Endothelial cell of umbilical vein (primary cell): ENCODE data around the gene MAP7D2. TPM values are rescaled to one million over a fixed set of nuclear protein-coding genes. Genes with fewer than 3 reads are reported as not detected.
A peak's percentile ranks its signal among the peaks of the same experiment; 100 is the strongest.

Source experiments
- BruUV-seq: library from RNA; stranded (reverse); fragments of 400-500 nt; replicated peaks from 2 replicates; lab custom pipeline; 2021; lab: Mats Ljungman, UMichigan
- CTCF ChIA-PET: fragments of 300-600, 350-600 bp; sonication (Branson Sonifier 250); formaldehyde crosslinking; loops from one replicate; lab custom pipeline; 2021; ENCODE audit warnings: antibody characterized with exemption, inconsistent platforms; lab: Charles Lee
- POLR2A ChIA-PET: fragments of 300-600, 350-600 bp; sonication (Branson Sonifier 250); formaldehyde crosslinking; loops from one replicate; lab custom pipeline; 2021; ENCODE audit warnings: antibody characterized with exemption, inconsistent platforms; lab: Charles Lee
- DNase-seq: peaks from one replicate; pipeline ENCODE4 v3.0.0-alpha.2; 2011; ENCODE audit warnings: low read depth, low spot score
- FAIRE-seq: peaks from 2 replicates; lab custom pipeline; 2011; peaks lifted over from hg19 to GRCh38; lab: Jason Lieb, UNC
- H2AFZ ChIP-seq: 2 replicates; pipeline ENCODE4 v1.6.0; 2012; ENCODE audit warnings: low read depth, low read length, control low read depth, inconsistent platforms
- H3K27ac ChIP-seq: 2 replicates; pipeline ENCODE4 v1.5.1; 2011; ENCODE audit warnings: low read depth, mild to moderate bottlenecking, control low read depth, low read length, moderate library complexity; ENCODE audit not compliant: insufficient read depth
- H3K27me3 ChIP-seq, 2 experiments: 2 replicates each; pipeline versions ENCODE4 v1.6.0 to v1.6.1; 2011; ENCODE audit warnings: low read length in 2 of 2, mixed read lengths in 1 of 2; ENCODE audit not compliant: control insufficient read depth in 2 of 2, insufficient read depth in 2 of 2
- H3K36me3 ChIP-seq, 2 experiments: 2 replicates in 1 of 2; 3 replicates in 1 of 2; pipeline ENCODE4 v1.5.1; 2011; ENCODE audit warnings: low read length in 2 of 2, mild to moderate bottlenecking in 1 of 2, moderate library complexity in 1 of 2; ENCODE audit not compliant: control insufficient read depth in 2 of 2, insufficient read depth in 2 of 2; ENCODE audit errors: extremely low read depth in 1 of 2
- H3K4me1 ChIP-seq: 3 replicates; pipeline ENCODE4 v1.5.1; 2011; ENCODE audit warnings: mild to moderate bottlenecking, low read length; ENCODE audit not compliant: control insufficient read depth, insufficient read depth; ENCODE audit errors: extremely low read depth
- H3K4me2 ChIP-seq: 2 replicates; pipeline ENCODE4 v1.6.1; 2011; ENCODE audit warnings: low read length, control low read depth, mixed read lengths; ENCODE audit not compliant: insufficient read depth
- H3K4me3 ChIP-seq, 3 experiments: fragments of 200-600 bp in 1 of 3; sonication (generic), shearing (Covaris generic) in 1 of 3; replicated peaks in 1 of 3; 2 replicates each; pipeline ENCODE4 v1.5.1; 2011 to 2016; ENCODE audit warnings: control low read depth in 3 of 3, low read length in 3 of 3, mild to moderate bottlenecking in 2 of 3, inconsistent platforms in 1 of 3, low read depth in 1 of 3, moderate library complexity in 1 of 3; ENCODE audit not compliant: insufficient read depth in 1 of 3
- H3K79me2 ChIP-seq: 2 replicates; pipeline ENCODE4 v1.6.0; 2012; ENCODE audit warnings: low read length, inconsistent platforms; ENCODE audit not compliant: control insufficient read depth, insufficient read depth
- H3K9ac ChIP-seq: replicated peaks from 2 replicates; pipeline ENCODE3; 2011; ENCODE audit warnings: low read length, control low read depth; ENCODE audit not compliant: insufficient read depth; ENCODE audit errors: extremely low read depth
- H3K9me1 ChIP-seq: replicated peaks from 3 replicates; pipeline ENCODE4 v1.6.0; 2011; ENCODE audit warnings: mild to moderate bottlenecking, low read length; ENCODE audit not compliant: control insufficient read depth, insufficient read depth; ENCODE audit errors: extremely low read depth
- H3K9me3 ChIP-seq: replicated peaks from 2 replicates; pipeline ENCODE4 v1.5.1; 2012; ENCODE audit warnings: low read length, inconsistent platforms; ENCODE audit not compliant: control insufficient read depth, insufficient read depth
- H4K20me1 ChIP-seq: replicated peaks from 2 replicates; pipeline ENCODE3; 2011; ENCODE audit warnings: mild to moderate bottlenecking, low read length; ENCODE audit not compliant: control insufficient read depth, insufficient read depth; ENCODE audit errors: extremely low read depth
- EZH2 ChIP-seq: IDR thresholded peaks from 2 replicates; pipeline ENCODE4 v1.6.1; 2012; ENCODE audit warnings: borderline replicate concordance, low read depth, mild to moderate bottlenecking, moderate library complexity, low read length, inconsistent platforms; ENCODE audit not compliant: severe bottlenecking
- FOS ChIP-seq: IDR thresholded peaks from 2 replicates; pipeline ENCODE4 v1.6.1; 2011; ENCODE audit warnings: mild to moderate bottlenecking, low read length, moderate library complexity, borderline replicate concordance; ENCODE audit not compliant: insufficient read depth
- GATA2 ChIP-seq: IDR thresholded peaks from 2 replicates; pipeline ENCODE4 v1.7.0; 2011; ENCODE audit warnings: low read depth, mild to moderate bottlenecking, moderate library complexity, mixed read lengths, low read length; ENCODE audit not compliant: insufficient read length, insufficient read depth
- JUN ChIP-seq: IDR thresholded peaks from 2 replicates; pipeline ENCODE4 v1.6.1; 2011; ENCODE audit warnings: borderline replicate concordance, low read depth; ENCODE audit not compliant: insufficient read length, insufficient read depth
- MYC ChIP-seq: IDR thresholded peaks from one replicate; pipeline ENCODE4 v1.6.1; 2011; ENCODE audit warnings: mild to moderate bottlenecking, low read depth, low read length
- POLR2A ChIP-seq: IDR thresholded peaks from 2 replicates; pipeline ENCODE4 v1.6.1; 2012; ENCODE audit warnings: low read depth, mild to moderate bottlenecking, control low read depth, low read length
- POLR2AphosphoS5 ChIP-seq: IDR thresholded peaks from 2 replicates; pipeline ENCODE4 v1.6.1; 2012; ENCODE audit warnings: low read depth, mild to moderate bottlenecking, control low read depth, low read length, moderate library complexity; ENCODE audit not compliant: insufficient read depth
- dilution Hi-C: fragments of 300-500 bp; cut with MboI; formaldehyde crosslinking; loops from one replicate; pipeline ENCODE4 v1.15.0; 2019; ENCODE audit warnings: low sequenced_read_pairs; ENCODE audit not compliant: extremely low pct_ligation_motif_present
- intact Hi-C: fragments of 100-400 bp; cut with micrococcal nuclease; formaldehyde crosslinking; loops from one replicate; pipeline ENCODE4 v1.10.0; 2022
- polyA plus RNA-seq, 4 experiments: library from polyadenylated mRNA; depleted of rRNA in 3 of 4; stranded (reverse) in 3 of 4; unstranded in 1 of 4; fragments of >200 nt; gene quantifications; 2 replicates each; pipeline versions ENCODE4 v1.2.1 to v1.2.3, GENCODE V29; 2011 to 2012; ENCODE audit warnings: missing spikeins in 1 of 4
- total RNA-seq: library from RNA; stranded (reverse); gene quantifications from 2 replicates; pipeline ENCODE4 v1.2.3, GENCODE V29; 2021
- TF ChIP-seq, protein P1 (sequence below): IDR thresholded peaks from 2 replicates; pipeline ENCODE4 v1.6.1; 2011; ENCODE audit not compliant: insufficient read depth, insufficient read length
- TF ChIP-seq, protein P2 (sequence below), 2 donors: IDR thresholded peaks; 1 replicate in 1 of 2; 2 replicates in 1 of 2; pipeline ENCODE4 v1.5.1; 2011; ENCODE audit warnings: low read length in 2 of 2, mild to moderate bottlenecking in 2 of 2, moderate library complexity in 2 of 2, control low read depth in 1 of 2, inconsistent platforms in 1 of 2, low read depth in 1 of 2; ENCODE audit not compliant: insufficient read depth in 1 of 2; ENCODE audit errors: extremely low read depth in 1 of 2

MAP7D2 gene
- total and polyA plus RNA-seq, 2 donors (not counting 3 experiments of a cell fraction or from before 2014, with no cell fraction given), result 0.08 to 0.15 TPM

DNA sequence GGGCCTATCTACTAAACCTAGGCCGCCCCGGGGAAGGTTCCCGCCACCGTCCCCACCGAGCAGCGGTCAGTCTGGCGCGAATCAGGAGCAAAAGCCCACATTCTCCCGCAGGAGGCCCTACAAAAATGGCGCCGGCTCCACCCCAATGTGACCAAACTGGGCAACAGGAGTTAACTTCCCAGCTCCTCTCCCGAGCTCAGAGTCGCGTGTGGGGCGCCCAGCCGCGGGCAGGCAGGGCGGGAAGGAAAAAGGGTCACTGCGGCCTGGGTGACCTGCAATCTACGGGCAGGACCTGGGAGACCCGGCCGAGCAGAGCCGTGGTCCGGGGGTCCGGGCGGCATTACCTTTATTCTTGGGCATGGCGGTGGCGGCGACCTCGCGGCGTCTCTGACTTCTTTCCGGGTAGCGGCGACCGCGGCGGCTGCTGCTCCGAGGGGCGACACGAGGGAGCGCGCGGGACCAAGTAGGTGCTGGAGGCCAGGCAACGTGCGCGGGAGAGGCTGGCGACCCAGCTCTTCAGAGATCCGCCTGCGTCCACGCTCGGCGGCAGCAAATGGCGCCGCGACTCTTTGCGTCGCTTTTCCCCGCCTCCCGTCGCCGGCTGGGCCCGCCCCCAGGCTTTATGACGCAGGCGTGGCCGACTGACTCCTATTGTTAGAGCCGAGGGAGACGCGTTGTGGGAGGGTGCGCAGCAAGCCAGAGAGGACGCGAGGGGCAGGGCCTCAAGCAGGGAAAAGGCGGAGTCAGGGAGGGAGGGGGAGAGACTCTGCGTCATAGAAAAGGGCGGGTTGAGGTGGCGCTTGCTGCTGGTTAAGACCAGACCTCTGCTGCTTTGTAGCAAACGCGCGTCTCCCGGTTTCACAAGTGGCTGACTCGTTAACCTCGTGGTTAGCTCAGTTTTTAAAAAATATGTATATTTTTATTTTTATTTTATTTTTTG, 24.8 kb upstream of the MAP7D2 start, which contains the start of gene EIF1AX:
Gene EIF1AX (minus strand): TSS at position 558 of the 940 bp plus-strand sequence. CDS start 198 bp downstream, at position 360.
- H3K4me2 ChIP-seq, result peak within 1 kb of the TSS; percentile 92
- peak within 1 kb of the TSS; percentile 47 for H2AFZ ChIP-seq
- ChIA-PET POLR2A (no interaction called here), CTCF (interaction anchor here (1.0 kb wide), 1 partner anchor 237 kb away, joined by 3 read pairs; no protein-coding TSS in a partner anchor)
- TF ChIP-seq, protein P1, sequence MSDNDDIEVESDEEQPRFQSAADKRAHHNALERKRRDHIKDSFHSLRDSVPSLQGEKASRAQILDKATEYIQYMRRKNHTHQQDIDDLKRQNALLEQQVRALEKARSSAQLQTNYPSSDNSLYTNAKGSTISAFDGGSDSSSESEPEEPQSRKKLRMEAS, result no peak
- TF ChIP-seq POLR2AphosphoS5 (peak; percentile 34), POLR2A (peak; percentile 46)
- peak within 1 kb of the TSS; percentile 70 for H3K9ac ChIP-seq
- dilution Hi-C loops (no loop called here), intact Hi-C loops (loop anchor here (1.0 to 5.0 kb wide), 3 partner anchors 77 to 1386 kb away; partner anchors contain the start of gene RPS6KA3)
- H4K20me1 ChIP-seq, result no peaks in the 10 kb centered on the region
- peak within 1 kb of the TSS; percentile 55 to 87 (median 69) for H3K4me3 ChIP-seq
- FAIRE-seq (peak; percentile 100), DNase-seq (peak; percentile 98)
- H3K36me3 ChIP-seq, result peaks cover 0 to 2% of the 10 kb centered on the region in 2 experiments
- H3K9me1 ChIP-seq, result no peaks in the 10 kb centered on the region
- no peaks in the 10 kb centered on the region for H3K27me3 ChIP-seq
- peaks cover 41% of the 10 kb centered on the region for H3K79me2 ChIP-seq
- TSS peak; percentile 44 for BruUV-seq
- peaks cover 22% of the 10 kb centered on the region for H3K4me1 ChIP-seq
- H3K27ac ChIP-seq, result peak within 1 kb of the TSS; percentile 56
- H3K9me3 ChIP-seq, result no peaks in the 10 kb centered on the region

DNA sequence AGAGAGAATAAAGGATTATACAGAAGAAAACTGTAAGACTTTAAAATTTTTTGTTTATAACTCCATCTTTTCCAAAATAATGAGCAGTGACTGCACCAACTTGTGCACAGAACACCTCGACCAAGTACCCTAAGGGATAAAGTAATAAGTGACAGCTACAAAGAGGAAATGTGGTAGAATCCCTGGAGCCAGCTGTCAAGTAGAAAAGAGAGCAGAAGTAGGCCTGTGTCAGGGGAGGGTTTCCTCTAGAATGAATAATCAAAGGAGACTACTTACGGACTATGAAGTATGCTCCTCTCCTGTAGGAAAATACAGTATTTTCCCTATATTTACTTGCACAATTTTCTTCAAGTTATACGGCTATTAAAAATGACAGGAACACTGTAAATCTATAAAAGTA, 23.7 kb upstream of the MAP7D2 start:
- no peaks in the 10 kb centered on the region for H3K27me3 ChIP-seq
- DNase-seq, result no peak
- H2AFZ ChIP-seq, result no peak overlapping the region
- ChIA-PET POLR2A (no interaction called here), CTCF (no interaction called here)
- H4K20me1 ChIP-seq, result no peaks in the 10 kb centered on the region
- no peaks in the 10 kb centered on the region for H3K9me1 ChIP-seq
- intact Hi-C loops (loop anchor here (5.0 kb wide), 2 partner anchors 127 to 1387 kb away; partner anchors contain the start of gene RPS6KA3), dilution Hi-C loops (no loop called here)
- H3K9ac ChIP-seq, result peak overlapping the region; percentile 70
- peaks cover 22% of the 10 kb centered on the region for H3K4me1 ChIP-seq
- H3K4me3 ChIP-seq, result peak overlapping the region in 2 of 3 experiments; percentile 55 to 87
- TF ChIP-seq EZH2 (no peak), GATA2 (no peak), POLR2A (no peak), FOS (no peak), MYC (no peak), JUN (no peak)
- TF ChIP-seq, protein P2, sequence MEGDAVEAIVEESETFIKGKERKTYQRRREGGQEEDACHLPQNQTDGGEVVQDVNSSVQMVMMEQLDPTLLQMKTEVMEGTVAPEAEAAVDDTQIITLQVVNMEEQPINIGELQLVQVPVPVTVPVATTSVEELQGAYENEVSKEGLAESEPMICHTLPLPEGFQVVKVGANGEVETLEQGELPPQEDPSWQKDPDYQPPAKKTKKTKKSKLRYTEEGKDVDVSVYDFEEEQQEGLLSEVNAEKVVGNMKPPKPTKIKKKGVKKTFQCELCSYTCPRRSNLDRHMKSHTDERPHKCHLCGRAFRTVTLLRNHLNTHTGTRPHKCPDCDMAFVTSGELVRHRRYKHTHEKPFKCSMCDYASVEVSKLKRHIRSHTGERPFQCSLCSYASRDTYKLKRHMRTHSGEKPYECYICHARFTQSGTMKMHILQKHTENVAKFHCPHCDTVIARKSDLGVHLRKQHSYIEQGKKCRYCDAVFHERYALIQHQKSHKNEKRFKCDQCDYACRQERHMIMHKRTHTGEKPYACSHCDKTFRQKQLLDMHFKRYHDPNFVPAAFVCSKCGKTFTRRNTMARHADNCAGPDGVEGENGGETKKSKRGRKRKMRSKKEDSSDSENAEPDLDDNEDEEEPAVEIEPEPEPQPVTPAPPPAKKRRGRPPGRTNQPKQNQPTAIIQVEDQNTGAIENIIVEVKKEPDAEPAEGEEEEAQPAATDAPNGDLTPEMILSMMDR (IDR thresholded peaks at IDR 0.05; ENCODE audit: extremely low read depth in 1 of 2, insufficient read depth in 1 of 2, low read depth in 1 of 2, low read length in 2 of 2), result no peak
- TF ChIP-seq, protein P1, result no peak
- H3K27ac ChIP-seq, result peak overlapping the region; percentile 11
- H3K9me3 ChIP-seq, result no peaks in the 10 kb centered on the region
- H3K79me2 ChIP-seq, result peaks cover 51% of the 10 kb centered on the region
- H3K4me2 ChIP-seq, result peak overlapping the region; percentile 92
- H3K36me3 ChIP-seq, result peaks cover 0 to 2% of the 10 kb centered on the region in 2 experiments
- FAIRE-seq, result no peak
- BruUV-seq, result no TSS peak
